Mesenchymal stem cell (in vitro differentiated cells and primary cell): ENCODE data around the gene HOXD4.

Experiments
- DNase-seq: peaks from one replicate; pipeline ENCODE4 v3.0.0-alpha.2; 2013
- H2AFZ ChIP-seq: one replicate; pipeline ENCODE4 v1.6.1; 2013; ENCODE audit warnings: low read depth, mild to moderate bottlenecking, control low read depth, inconsistent platforms, low read length, moderate library complexity
- H2AK5ac ChIP-seq: 2 replicates; pipeline ENCODE4 v1.6.1; 2013; ENCODE audit warnings: low read length, moderate library complexity, mild to moderate bottlenecking, inconsistent platforms; ENCODE audit not compliant: severe bottlenecking
- H2BK120ac ChIP-seq: one replicate; pipeline ENCODE4 v1.6.1; 2013; ENCODE audit warnings: low read depth, mild to moderate bottlenecking, inconsistent platforms, low read length, moderate library complexity
- H2BK12ac ChIP-seq, 2 experiments: one replicate each; pipeline ENCODE4 v1.6.1; 2013; ENCODE audit warnings: inconsistent platforms in 2 of 2, low read length in 2 of 2, mild to moderate bottlenecking in 2 of 2, moderate library complexity in 2 of 2, control low read depth in 1 of 2
- H2BK15ac ChIP-seq: one replicate; pipeline ENCODE4 v1.6.1; 2013; ENCODE audit warnings: mild to moderate bottlenecking, low read depth, inconsistent platforms; ENCODE audit not compliant: poor library complexity, severe bottlenecking
- H2BK5ac ChIP-seq: 2 replicates; pipeline ENCODE4 v1.6.1; 2013; ENCODE audit warnings: low read depth, mild to moderate bottlenecking, low read length, control low read depth, inconsistent platforms; ENCODE audit not compliant: poor library complexity, severe bottlenecking
- H3K14ac ChIP-seq, 2 experiments: one replicate each; pipeline ENCODE4 v1.6.1; 2013; ENCODE audit warnings: inconsistent platforms in 2 of 2, low read length in 2 of 2, control low read depth in 1 of 2, mild to moderate bottlenecking in 1 of 2, moderate library complexity in 1 of 2
- H3K18ac ChIP-seq, 2 experiments: one replicate each; pipeline ENCODE4 v1.6.1; 2013; ENCODE audit warnings: inconsistent platforms in 2 of 2, low read length in 2 of 2, control low read depth in 1 of 2, low read depth in 1 of 2, mild to moderate bottlenecking in 1 of 2
- H3K23ac ChIP-seq, 2 experiments: one replicate each; pipeline ENCODE4 v1.6.1; 2013; ENCODE audit warnings: inconsistent platforms in 2 of 2, low read length in 2 of 2, mild to moderate bottlenecking in 2 of 2, moderate library complexity in 2 of 2, control low read depth in 1 of 2
- H3K27ac ChIP-seq: 2 replicates; pipeline ENCODE4 v1.5.1; 2013; ENCODE audit warnings: mild to moderate bottlenecking, moderate library complexity, low read length, control low read depth, inconsistent platforms; ENCODE audit not compliant: poor library complexity, severe bottlenecking
- H3K27me3 ChIP-seq, 2 experiments: 2 replicates each; pipeline versions ENCODE4 v1.6.1 to v1.7.0; 2013; ENCODE audit warnings: low read length in 2 of 2, mild to moderate bottlenecking in 2 of 2, moderate library complexity in 2 of 2, control low read depth in 1 of 2, inconsistent platforms in 1 of 2; ENCODE audit not compliant: control insufficient read depth in 1 of 2, insufficient read depth in 1 of 2
- H3K36me3 ChIP-seq, 2 experiments: 2 replicates each; pipeline versions ENCODE4 v1.6.1 to v1.7.0; 2013; ENCODE audit warnings: low read length in 2 of 2, control low read depth in 1 of 2, inconsistent platforms in 1 of 2, low read depth in 1 of 2, mild to moderate bottlenecking in 1 of 2; ENCODE audit not compliant: insufficient read depth in 2 of 2, control insufficient read depth in 1 of 2
- H3K4ac ChIP-seq, 2 experiments: one replicate each; pipeline ENCODE4 v1.6.1; 2013; ENCODE audit warnings: inconsistent platforms in 2 of 2, low read length in 2 of 2, mild to moderate bottlenecking in 2 of 2, moderate library complexity in 2 of 2, control low read depth in 1 of 2, low read depth in 1 of 2
- H3K4me1 ChIP-seq: 2 replicates; pipeline ENCODE4 v1.6.1; 2013; ENCODE audit warnings: low read depth, low read length, control low read depth; ENCODE audit not compliant: control insufficient read depth, insufficient read depth
- H3K4me2 ChIP-seq: 2 replicates; pipeline ENCODE4 v1.6.1; 2013; ENCODE audit warnings: low read length, mild to moderate bottlenecking, inconsistent platforms; ENCODE audit not compliant: poor library complexity, severe bottlenecking
- H3K4me3 ChIP-seq, 2 experiments: 2 replicates each; pipeline versions ENCODE4 v1.5.1 to v1.7.0; 2013; ENCODE audit warnings: low read length in 2 of 2, mild to moderate bottlenecking in 2 of 2, control low read depth in 1 of 2, low read depth in 1 of 2; ENCODE audit not compliant: insufficient read depth in 1 of 2
- H3K79me1 ChIP-seq: replicated peaks from 2 replicates; pipeline ENCODE4 v1.6.1; 2013; ENCODE audit warnings: mild to moderate bottlenecking, control low read depth, low read length, inconsistent platforms; ENCODE audit not compliant: poor library complexity, severe bottlenecking
- H3K9ac ChIP-seq: 2 replicates; pipeline ENCODE4 v1.7.0; 2013; ENCODE audit warnings: mild to moderate bottlenecking, low read length, moderate library complexity
- H3K9me3 ChIP-seq: 2 replicates; pipeline ENCODE4 v1.7.0; 2013; ENCODE audit warnings: mild to moderate bottlenecking, low read length; ENCODE audit not compliant: control insufficient read depth
- H4K8ac ChIP-seq: one replicate; pipeline ENCODE4 v1.6.1; 2013; ENCODE audit warnings: inconsistent platforms, mild to moderate bottlenecking, low read length, moderate library complexity
- H4K91ac ChIP-seq: one replicate; pipeline ENCODE4 v1.6.1; 2013; ENCODE audit warnings: mild to moderate bottlenecking, low read length, inconsistent platforms
- WGBS: methylation state at CpG from one replicate; pipeline ENCODE4 v1.1.7; 2013; ENCODE audit warnings: mixed read lengths; 5-methylcytosine and 5-hydroxymethylcytosine counted together

HOXD4 gene

GRCh38 chr2:176170602-176171305 is 19.4 kb downstream of the HOXD4 start:
- H3K27ac ChIP-seq, result no peak overlapping the region
- DNase-seq, result no peak

GRCh38 chr2:176171351-176172006 is 20.1 kb downstream of the HOXD4 start:
- no peak overlapping the region for H2BK5ac ChIP-seq
- H3K9me3 ChIP-seq, result no peaks in the 10 kb centered on the region
- peaks cover 18% of the 10 kb centered on the region for H3K4me1 ChIP-seq
- WGBS, result 16% methylated on average over 47 of the region's 51 CpGs
- no peak overlapping the region for H3K4me3 ChIP-seq
- no peak overlapping the region for H3K18ac ChIP-seq
- no peak overlapping the region for H2AK5ac ChIP-seq
- no peak overlapping the region for H3K14ac ChIP-seq
- peaks cover 1 to 84% of the 10 kb centered on the region in 2 experiments for H3K27me3 ChIP-seq
- H2BK120ac ChIP-seq, result no peak overlapping the region
- no peaks in the 10 kb centered on the region for H3K36me3 ChIP-seq
- no peak overlapping the region for H2AFZ ChIP-seq
- no peak overlapping the region for H3K23ac ChIP-seq
- no peak overlapping the region for H2BK12ac ChIP-seq
- H4K8ac ChIP-seq, result no peak overlapping the region
- no peak overlapping the region for H4K91ac ChIP-seq
- no peak overlapping the region for H3K4me2 ChIP-seq
- no peak overlapping the region for H2BK15ac ChIP-seq
- no peaks in the 10 kb centered on the region for H3K79me1 ChIP-seq
- no peak overlapping the region for H3K27ac ChIP-seq
- no peak overlapping the region for H3K4ac ChIP-seq
- DNase-seq, result no peak
- no peak overlapping the region for H3K9ac ChIP-seq

More at GRCh38 chr2:176170602-176171305, 19.4 kb downstream of the HOXD4 start:
- H3K4ac ChIP-seq, result no peak overlapping the region
- H2BK120ac ChIP-seq, result no peak overlapping the region
- H3K18ac ChIP-seq, result no peak overlapping the region
- no peak overlapping the region for H3K23ac ChIP-seq
- no peak overlapping the region for H2BK12ac ChIP-seq
- no peak overlapping the region for H2AFZ ChIP-seq
- no peak overlapping the region for H2BK5ac ChIP-seq
- H2BK15ac ChIP-seq, result no peak overlapping the region
- H3K14ac ChIP-seq, result no peak overlapping the region
- no peak overlapping the region for H4K91ac ChIP-seq
- H3K4me2 ChIP-seq, result no peak overlapping the region
- no peak overlapping the region for H2AK5ac ChIP-seq
- H3K79me1 ChIP-seq, result no peaks in the 10 kb centered on the region
- peaks cover 18% of the 10 kb centered on the region for H3K4me1 ChIP-seq
- no peak overlapping the region for H4K8ac ChIP-seq
- peaks cover 0 to 83% of the 10 kb centered on the region in 2 experiments for H3K27me3 ChIP-seq
- H3K36me3 ChIP-seq, result no peaks in the 10 kb centered on the region
- whole genome bisulfite sequencing, result no CpG with 5 or more reads among the region's 1 CpG
- H3K9me3 ChIP-seq, result no peaks in the 10 kb centered on the region
- no peak overlapping the region for H3K9ac ChIP-seq
- H3K4me3 ChIP-seq, result no peak overlapping the region

GRCh38 chr2:176172007-176172894 is 20.9 kb downstream of the HOXD4 start:
- H2BK5ac ChIP-seq, result no peak overlapping the region
- H2AK5ac ChIP-seq, result no peak overlapping the region
- H3K18ac ChIP-seq, result no peak overlapping the region
- no peak overlapping the region for H3K4me3 ChIP-seq
- DNase-seq, result no peak
- H3K23ac ChIP-seq, result peak overlapping the region in 1 of 2 experiments; percentile 26
- H3K27ac ChIP-seq, result no peak overlapping the region
- H4K8ac ChIP-seq, result no peak overlapping the region
- no peaks in the 10 kb centered on the region for H3K9me3 ChIP-seq
- H2BK15ac ChIP-seq, result no peak overlapping the region
- no peak overlapping the region for H3K9ac ChIP-seq
- H2BK12ac ChIP-seq, result no peak overlapping the region
- 13% methylated on average over 52 of the region's 60 CpGs for WGBS
- no peak overlapping the region for H3K4me2 ChIP-seq
- no peaks in the 10 kb centered on the region for H3K79me1 ChIP-seq
- H3K14ac ChIP-seq, result no peak overlapping the region
- no peaks in the 10 kb centered on the region for H3K36me3 ChIP-seq
- no peak overlapping the region for H2AFZ ChIP-seq
- H4K91ac ChIP-seq, result no peak overlapping the region
- no peak overlapping the region for H3K4ac ChIP-seq
- peaks cover 18% of the 10 kb centered on the region for H3K4me1 ChIP-seq
- no peak overlapping the region for H2BK120ac ChIP-seq
- H3K27me3 ChIP-seq, result peaks cover 4 to 87% of the 10 kb centered on the region in 2 experiments
